K562 (cell line): ENCODE data around the gene GALNS. TPM values are rescaled to one million over a fixed set of nuclear protein-coding genes. Genes with fewer than 3 reads are reported as not detected.

Experiments
- CBFB ChIP-seq: sonication (generic); formaldehyde crosslinking; IDR thresholded peaks from 2 replicates; pipeline ENCODE4 v1.4.0; 2020; ENCODE audit warnings: mild to moderate bottlenecking, missing genetic modification reagents
- ERF ChIP-seq: fragments of 450-650 bp; formaldehyde crosslinking; IDR thresholded peaks from 2 replicates; pipeline ENCODE4 v1.4.0; 2020; ENCODE audit warnings: mild to moderate bottlenecking, mixed read lengths
- GTF2F1 ChIP-seq: IDR thresholded peaks from 2 replicates; pipeline ENCODE4 v1.6.1; 2011; ENCODE audit warnings: low read depth, low read length, improper control_type of control experiment
- TEAD4 ChIP-seq, 2 experiments: sonication (generic) in 1 of 2; formaldehyde crosslinking in 1 of 2; IDR thresholded peaks; 2 replicates each; pipeline versions ENCODE4 v1.6.1 to v1.8.0; 2012 to 2022; ENCODE audit warnings: borderline replicate concordance in 1 of 2, inconsistent platforms in 1 of 2, low read length in 1 of 2, mild to moderate bottlenecking in 1 of 2, missing genetic modification reagents in 1 of 2
- TRIM24 ChIP-seq, 2 experiments: fragments of 450-650 bp; IDR thresholded peaks; 2 replicates each; pipeline ENCODE4 v1.6.1; 2016
- ZNF408 ChIP-seq: fragments of 250-450 bp; sonication (Bioruptor Pico); IDR thresholded peaks from 2 replicates; pipeline ENCODE4 v1.4.0; 2020; ENCODE audit warnings: low read depth, mild to moderate bottlenecking, moderate library complexity
- ZNF639 ChIP-seq, 2 experiments: fragments of 200-800 bp in 1 of 2; sonication (Bioruptor generic) in 1 of 2; sonication (generic) in 1 of 2; formaldehyde crosslinking in 1 of 2; IDR thresholded peaks in 1 of 2; conservative IDR thresholded peaks in 1 of 2; 2 replicates each; pipeline versions ENCODE4 v1.5.0 to v1.6.1; 2016 to 2020; ENCODE audit warnings: missing compliant biosample characterization in 1 of 2, missing genetic modification characterization in 1 of 2, missing genetic modification reagents in 1 of 2
- polyA plus RNA-seq, 8 experiments: library from polyadenylated mRNA; depleted of rRNA in 4 of 8; stranded (reverse) in 5 of 8; unstranded in 3 of 8; fragments of >200 nt; fragmentation: Nextera tagmentation in 2 of 8; fragmentation: Illumina TruSeq in 1 of 8; extraction: Ambion mirVana in 2 of 8; extraction: Trizol in 1 of 8; gene quantifications; 2 replicates each; pipeline versions ENCODE4 v1.2.1 to v1.2.3, GENCODE V29; 2011 to 2014; ENCODE audit warnings: inconsistent platforms in 1 of 8, missing spikeins in 1 of 8
- total RNA-seq, 7 experiments: library from RNA; depleted of rRNA in 6 of 7; stranded (reverse); fragments of >200 nt in 6 of 7; fragmentation: Illumina TruSeq in 2 of 7; extraction: Trizol in 2 of 7; gene quantifications; 2 replicates each; pipeline versions ENCODE4 v1.2.1 to v1.2.3, GENCODE V29; 2011 to 2021; ENCODE audit warnings: low replicate concordance in 1 of 7
- TF ChIP-seq, protein P1 (sequence below): fragments of 450-650 bp; formaldehyde crosslinking; IDR thresholded peaks from 2 replicates; pipeline ENCODE4 v1.4.0; 2022; ENCODE audit warnings: missing genetic modification characterization

GALNS gene
- total and polyA plus RNA-seq, 9 of the 15 experiments (the other 6 are each of a cell fraction or from before 2014, with no cell fraction given): 0.38 to 13.2 (median 4.3) TPM

- TF ChIP-seq ZNF639 (CRISPR knock-in tag; conservative IDR thresholded peaks at IDR 0.05 in 1 of 2, IDR thresholded peaks at IDR 0.05 in 1 of 2) (no peak), TEAD4 (IDR thresholded peaks at IDR 0.05; ENCODE audit: low read length) (no peak), TEAD4 (CRISPR knock-in tag; IDR thresholded peaks at IDR 0.05; ENCODE audit: borderline replicate concordance) (no peak), GTF2F1 (no peak), ERF (CRISPR knock-in tag) (0 out of 2 replicates have a peak, but pooled peaks have one; percentile 40), ZNF408 (CRISPR knock-in tag) (no peak), TRIM24 (IDR thresholded peaks at IDR 0.05) (no peak), CBFB (no peak)
- TF ChIP-seq, protein P1, sequence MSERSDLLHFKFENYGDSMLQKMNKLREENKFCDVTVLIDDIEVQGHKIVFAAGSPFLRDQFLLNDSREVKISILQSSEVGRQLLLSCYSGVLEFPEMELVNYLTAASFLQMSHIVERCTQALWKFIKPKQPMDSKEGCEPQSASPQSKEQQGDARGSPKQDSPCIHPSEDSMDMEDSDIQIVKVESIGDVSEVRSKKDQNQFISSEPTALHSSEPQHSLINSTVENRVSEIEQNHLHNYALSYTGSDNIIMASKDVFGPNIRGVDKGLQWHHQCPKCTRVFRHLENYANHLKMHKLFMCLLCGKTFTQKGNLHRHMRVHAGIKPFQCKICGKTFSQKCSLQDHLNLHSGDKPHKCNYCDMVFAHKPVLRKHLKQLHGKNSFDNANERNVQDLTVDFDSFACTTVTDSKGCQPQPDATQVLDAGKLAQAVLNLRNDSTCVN: no peak
Observed at GRCh38 chr16:88784074-88784855, 72.5 kb downstream of the GALNS start (continued).
